ENCODE results near the gene GRID1.

GRID1 gene

GRCh38 chr10:86222687-86223086 lies 143.9 kb downstream of the GRID1 start:
- DNase-seq, result no peak

GRCh38 chr10:86222336-86222650 lies 144.3 kb downstream of the GRID1 start:
- DNase-seq, result no peak

GRCh38 chr10:86221442-86222335 lies 144.9 kb downstream of the GRID1 start:
- DNase-seq, result no peak

- DNase-seq, result no peak
These were observed 146.0 kb downstream of the GRID1 start for GRCh38 chr10:86220626-86221025.

- DNase-seq, result no peak
These were observed 147.3 kb downstream of the GRID1 start for GRCh38 chr10:86219271-86219670.

GRCh38 chr10:86218842-86219241 lies 147.8 kb downstream of the GRID1 start:
- no peak for DNase-seq

- no peak for DNase-seq
These were observed 148.4 kb downstream of the GRID1 start for GRCh38 chr10:86218160-86218559.

- DNase-seq, result no peak
These were observed 149.1 kb downstream of the GRID1 start for GRCh38 chr10:86217371-86218080.

- no peak for DNase-seq
These were observed 149.7 kb downstream of the GRID1 start for GRCh38 chr10:86216886-86217285.

- DNase-seq, result no peak
These were observed 150.9 kb downstream of the GRID1 start for GRCh38 chr10:86215712-86216111.

- DNase-seq, result no peak
These were observed 151.5 kb downstream of the GRID1 start for GRCh38 chr10:86215046-86215445.

GRCh38 chr10:86213148-86213547 lies 153.4 kb downstream of the GRID1 start:
- no peak for DNase-seq

GRCh38 chr10:86212391-86212700 lies 154.2 kb downstream of the GRID1 start:
- no peak for DNase-seq

GRCh38 chr10:86211691-86212390 lies 154.8 kb downstream of the GRID1 start:
- no peak for DNase-seq

GRCh38 chr10:86210416-86210815 lies 156.2 kb downstream of the GRID1 start:
- DNase-seq, result no peak

GRCh38 chr10:86209726-86210125 lies 156.9 kb downstream of the GRID1 start:
- DNase-seq, result no peak

GRCh38 chr10:86207226-86207625 lies 159.4 kb downstream of the GRID1 start:
- DNase-seq, result no peak

GRCh38 chr10:86206240-86206579 lies 160.4 kb downstream of the GRID1 start:
- no peak for DNase-seq

- DNase-seq, result no peak
These were observed 161.0 kb downstream of the GRID1 start for GRCh38 chr10:86205306-86206239.

- DNase-seq, result no peak
These were observed 161.9 kb downstream of the GRID1 start for GRCh38 chr10:86204421-86205305.

GRCh38 chr10:86203162-86203905 lies 163.3 kb downstream of the GRID1 start:
- DNase-seq, result peak; percentile 46

All from RPMI8226 (cell line).